ENCODE results near the gene PDHB.

Gene PDHB

GRCh38 chr3:58434990-58435389, 1.4 kb upstream of the PDHB start:
- DNase-seq: no peak

- DNase-seq: no peak
Measured at GRCh38 chr3:58434511-58434910, 879 bp upstream of the PDHB start.

- no peak for DNase-seq
Measured at GRCh38 chr3:58434168-58434504, 504 bp upstream of the PDHB start.

GRCh38 chr3:58432905-58433304, 727 bp downstream of the PDHB start:
- DNase-seq: no peak

GRCh38 chr3:58429657-58430056, 4.0 kb downstream of the PDHB start:
- DNase-seq: no peak

- DNase-seq: no peak
Measured at GRCh38 chr3:58427661-58428361, 5.8 kb downstream of the PDHB start.

GRCh38 chr3:58425782-58426181, 7.8 kb downstream of the PDHB start:
- no peak for DNase-seq

GRCh38 chr3:58424613-58425012, 9.0 kb downstream of the PDHB start:
- DNase-seq: no peak

- no peak for DNase-seq
Measured at GRCh38 chr3:58422756-58423325, 10.8 kb downstream of the PDHB start.

- DNase-seq: no peak
Measured at GRCh38 chr3:58421004-58421403, 12.6 kb downstream of the PDHB start.

GRCh38 chr3:58419780-58420507, 13.7 kb downstream of the PDHB start:
- no peak for DNase-seq

GRCh38 chr3:58418227-58418626, 15.4 kb downstream of the PDHB start:
- no peak for DNase-seq

GRCh38 chr3:58417075-58417474, 16.6 kb downstream of the PDHB start:
- DNase-seq: no peak

- DNase-seq: no peak
Measured at GRCh38 chr3:58416191-58416590, 17.4 kb downstream of the PDHB start.

- peak; percentile 44 to 68 for DNase-seq
Measured at GRCh38 chr3:58414538-58415197, 19.0 kb downstream of the PDHB start.

- DNase-seq: no peak
Measured at GRCh38 chr3:58411851-58412830, 21.5 kb downstream of the PDHB start.

GRCh38 chr3:58411036-58411435, 22.6 kb downstream of the PDHB start:
- DNase-seq: no peak

- DNase-seq: no peak
Measured at GRCh38 chr3:58409663-58410062, 24.0 kb downstream of the PDHB start.

- no peak for DNase-seq
Measured at GRCh38 chr3:58408906-58409305, 24.7 kb downstream of the PDHB start.

GRCh38 chr3:58404396-58404795, 29.2 kb downstream of the PDHB start:
- no peak for DNase-seq

GRCh38 chr3:58403513-58404109, 30.0 kb downstream of the PDHB start:
- DNase-seq: no peak

GRCh38 chr3:58398669-58399333, 34.8 kb downstream of the PDHB start:
- DNase-seq: no peak

All from CD4-positive, alpha-beta T cell treated with Interleukin-1 beta for 1 hour (primary cell).